Adrenal gland (tissue), 5 donors: ENCODE data around the gene MOGAT3.

Experiments used
- CTCF ChIP-seq, 6 experiments: fragments of 450-650 bp in 4 of 6; fragments of 200-600 bp in 2 of 6; sonication (generic) in 1 of 6; IDR thresholded peaks; 1 replicate in 5 of 6; 2 replicates in 1 of 6; pipeline versions ENCODE4 v1.5.1 to v1.8.0; 2016 to 2021; ENCODE audit warnings: antibody characterized with exemption in 6 of 6, mild to moderate bottlenecking in 2 of 6, moderate library complexity in 1 of 6
- POLR2A ChIP-seq, 2 donors: fragments of 450-650 bp; IDR thresholded peaks; one replicate each; pipeline ENCODE4 v1.6.1; 2017; ENCODE audit warnings: antibody characterized with exemption in 2 of 2, mild to moderate bottlenecking in 2 of 2, moderate library complexity in 1 of 2
- donor health status: DM: no; HTN: no; CAD: no.

DNA sequence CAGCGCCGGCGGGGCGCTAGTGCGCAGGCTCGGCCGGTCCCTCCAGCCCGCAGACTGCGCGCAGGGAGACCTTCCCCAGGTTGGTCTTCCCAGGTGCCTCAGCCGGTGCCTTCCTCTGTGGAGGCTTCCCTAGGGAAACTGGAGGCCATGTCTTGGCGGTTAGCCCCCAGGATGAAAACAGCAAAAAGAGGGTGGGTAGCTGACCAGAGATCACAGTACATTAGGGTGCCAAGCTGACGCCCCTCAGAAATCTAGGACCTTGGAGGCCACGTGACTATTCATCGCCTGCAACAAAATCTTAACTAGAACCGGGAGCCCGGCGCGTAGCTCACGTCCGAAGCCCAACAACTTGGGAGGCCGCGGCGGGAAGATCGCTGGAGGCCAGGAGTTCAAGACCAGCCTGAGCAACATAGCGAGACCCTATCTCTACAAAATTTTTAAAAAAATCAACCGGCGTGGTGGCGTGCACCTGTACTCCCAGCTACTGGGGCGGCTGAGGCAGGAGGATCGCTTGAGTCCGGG, 44.4 kb upstream of the MOGAT3 start:
- TF ChIP-seq CTCF (IDR thresholded peaks at IDR 0.05) (no peak), POLR2A (IDR thresholded peaks at IDR 0.05) (no peak)
